H1 (cell line): Measurements from ENCODE around the gene ANGEL2.

ENCODE experiments used
- BACH1 ChIP-seq: IDR thresholded peaks from 2 replicates; pipeline ENCODE4 v1.6.1; 2012; ENCODE audit warnings: low read length, improper control_type of control experiment
- CTCF ChIP-seq, 3 experiments: IDR thresholded peaks; 1 replicate in 2 of 3; 2 replicates in 1 of 3; pipeline versions ENCODE4 v1.5.1 to v1.6.1; 2011; ENCODE audit warnings: low read length in 3 of 3, mild to moderate bottlenecking in 3 of 3, inconsistent platforms in 2 of 3, low read depth in 1 of 3, moderate library complexity in 1 of 3; ENCODE audit not compliant: insufficient read depth in 1 of 3; ENCODE audit errors: control extremely low read depth in 1 of 3
- EP300 ChIP-seq, 2 experiments: IDR thresholded peaks; 1 replicate in 1 of 2; 2 replicates in 1 of 2; pipeline ENCODE4 v1.6.1; 2011 to 2012; ENCODE audit warnings: low read depth in 2 of 2, low read length in 2 of 2, mild to moderate bottlenecking in 2 of 2, borderline replicate concordance in 1 of 2, inconsistent platforms in 1 of 2, moderate library complexity in 1 of 2
- EZH2 ChIP-seq: fragments of 200-600 bp; sonication (generic); IDR thresholded peaks from 2 replicates; pipeline ENCODE4 v1.7.1; 2012; ENCODE audit warnings: low read depth, mild to moderate bottlenecking, moderate library complexity, low read length, inconsistent platforms; ENCODE audit not compliant: severe bottlenecking
- FOSL1 ChIP-seq: IDR thresholded peaks from 2 replicates; pipeline ENCODE4 v1.6.1; 2011; ENCODE audit warnings: mild to moderate bottlenecking, low read depth, low read length, moderate library complexity; ENCODE audit not compliant: insufficient read depth
- NRF1 ChIP-seq: IDR thresholded peaks from 2 replicates; pipeline ENCODE4 v1.6.1; 2011; ENCODE audit warnings: mild to moderate bottlenecking, low read depth, low read length, improper control_type of control experiment
- POLR2A ChIP-seq, 2 experiments: IDR thresholded peaks; 1 replicate in 1 of 2; 2 replicates in 1 of 2; pipeline ENCODE4 v1.6.1; 2011; ENCODE audit warnings: low read depth in 2 of 2, low read length in 2 of 2, mild to moderate bottlenecking in 2 of 2; ENCODE audit errors: control extremely low read depth in 1 of 2
- RBBP5 ChIP-seq: IDR thresholded peaks from 2 replicates; pipeline ENCODE4 v1.7.1; 2012; ENCODE audit warnings: low read depth, mild to moderate bottlenecking, inconsistent platforms, low read length, moderate library complexity, borderline replicate concordance
- RFX5 ChIP-seq: IDR thresholded peaks from 2 replicates; pipeline ENCODE4 v1.6.1; 2011; ENCODE audit warnings: low read depth, low read length, improper control_type of control experiment, borderline replicate concordance
- SRF ChIP-seq: IDR thresholded peaks from 2 replicates; pipeline ENCODE4 v1.6.1; 2011; ENCODE audit warnings: mild to moderate bottlenecking, low read depth, low read length, moderate library complexity
- YY1 ChIP-seq: IDR thresholded peaks from 2 replicates; pipeline ENCODE4 v1.6.1; 2011; ENCODE audit warnings: low read depth, mild to moderate bottlenecking, low read length
- TF ChIP-seq, protein P1 (sequence below): IDR thresholded peaks from 2 replicates; pipeline ENCODE4 v1.6.1; 2011; ENCODE audit warnings: low read depth, mild to moderate bottlenecking, low read length; ENCODE audit not compliant: insufficient read depth
- TF ChIP-seq, protein P2 (sequence below): IDR thresholded peaks from 2 replicates; pipeline ENCODE4 v1.6.1; 2012; ENCODE audit warnings: low read length, inconsistent platforms

DNA sequence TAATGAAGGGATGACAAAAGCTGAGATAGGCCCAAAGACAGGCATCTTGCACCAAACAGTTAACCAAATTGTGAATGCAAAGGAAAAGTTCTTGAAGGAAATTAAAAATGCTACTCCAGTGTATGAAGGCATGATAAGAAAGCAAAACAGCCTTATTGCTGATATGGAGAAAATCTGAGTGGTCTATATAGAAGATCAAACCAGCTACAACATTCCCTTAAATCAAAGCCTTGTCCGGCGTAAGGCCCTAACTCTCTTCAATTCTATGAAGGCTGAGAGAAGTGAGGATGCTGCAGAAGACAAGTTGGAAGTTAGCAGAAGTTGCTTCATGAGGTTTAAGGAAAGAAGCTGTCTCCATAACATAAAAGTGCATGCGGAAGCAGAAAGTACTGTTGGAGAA is 4.3 kb upstream of the ANGEL2 start:
- no peak for TF ChIP-seq FOSL1
- TF ChIP-seq, protein P1, sequence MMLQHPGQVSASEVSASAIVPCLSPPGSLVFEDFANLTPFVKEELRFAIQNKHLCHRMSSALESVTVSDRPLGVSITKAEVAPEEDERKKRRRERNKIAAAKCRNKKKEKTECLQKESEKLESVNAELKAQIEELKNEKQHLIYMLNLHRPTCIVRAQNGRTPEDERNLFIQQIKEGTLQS, result no peak
- no peak for TF ChIP-seq SRF
- no peak for TF ChIP-seq EZH2
- TF ChIP-seq CTCF (IDR thresholded peaks at IDR 0.05; ENCODE audit: control extremely low read depth in 1 of 3, insufficient read depth in 1 of 3, low read depth in 1 of 3, low read length in 3 of 3), result no peak
- no peak for TF ChIP-seq RFX5
- TF ChIP-seq NRF1, result no peak
- no peak for TF ChIP-seq RBBP5
- TF ChIP-seq, protein P2, sequence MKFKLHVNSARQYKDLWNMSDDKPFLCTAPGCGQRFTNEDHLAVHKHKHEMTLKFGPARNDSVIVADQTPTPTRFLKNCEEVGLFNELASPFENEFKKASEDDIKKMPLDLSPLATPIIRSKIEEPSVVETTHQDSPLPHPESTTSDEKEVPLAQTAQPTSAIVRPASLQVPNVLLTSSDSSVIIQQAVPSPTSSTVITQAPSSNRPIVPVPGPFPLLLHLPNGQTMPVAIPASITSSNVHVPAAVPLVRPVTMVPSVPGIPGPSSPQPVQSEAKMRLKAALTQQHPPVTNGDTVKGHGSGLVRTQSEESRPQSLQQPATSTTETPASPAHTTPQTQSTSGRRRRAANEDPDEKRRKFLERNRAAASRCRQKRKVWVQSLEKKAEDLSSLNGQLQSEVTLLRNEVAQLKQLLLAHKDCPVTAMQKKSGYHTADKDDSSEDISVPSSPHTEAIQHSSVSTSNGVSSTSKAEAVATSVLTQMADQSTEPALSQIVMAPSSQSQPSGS, result no peak
- no peak for TF ChIP-seq POLR2A (IDR thresholded peaks at IDR 0.05; ENCODE audit: control extremely low read depth in 1 of 2, low read depth in 2 of 2, low read length in 2 of 2)
- TF ChIP-seq EP300 (IDR thresholded peaks at IDR 0.05; ENCODE audit: borderline replicate concordance in 1 of 2, low read depth in 2 of 2, low read length in 2 of 2), result no peak
- TF ChIP-seq BACH1, result no peak
- TF ChIP-seq YY1, result no peak
